HG02973 (cell line): ENCODE results near the gene GRK5.
A peak's percentile ranks its signal among the peaks of the same experiment; 100 is the strongest.

Source experiments
- ATAC-seq: cut with Tn5 transposase; IDR thresholded peaks from one replicate; pipeline ENCODE4 v1.9.1; 2021; ENCODE audit warnings: moderate library complexity; ENCODE audit not compliant: unreplicated experiment

The GRK5 gene

DNA sequence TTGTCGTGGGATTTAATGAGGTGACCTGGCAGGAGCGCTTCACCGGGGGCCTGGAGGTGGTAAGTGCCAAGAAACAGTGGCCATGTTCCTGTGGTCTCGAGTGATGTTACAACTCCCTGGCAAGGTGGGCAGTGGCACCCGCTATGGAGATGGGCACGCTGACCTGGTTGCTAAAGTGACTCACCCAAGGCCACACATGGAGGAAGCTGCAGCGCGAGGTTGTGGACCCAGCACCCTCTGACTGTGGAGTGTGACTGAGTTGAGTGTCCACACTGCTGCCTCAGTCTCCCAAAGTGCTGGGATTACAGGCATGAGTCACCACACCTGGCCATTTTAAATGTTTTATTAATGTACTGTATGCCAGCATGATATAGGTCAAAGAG lies 261.9 kb downstream of the GRK5 start:
- no peak for ATAC-seq

GRCh38 chr10:119469846-119470245 lies 262.5 kb downstream of the GRK5 start:
- no peak for ATAC-seq

GRCh38 chr10:119470920-119471702 lies 263.7 kb downstream of the GRK5 start:
- ATAC-seq, result no peak

DNA sequence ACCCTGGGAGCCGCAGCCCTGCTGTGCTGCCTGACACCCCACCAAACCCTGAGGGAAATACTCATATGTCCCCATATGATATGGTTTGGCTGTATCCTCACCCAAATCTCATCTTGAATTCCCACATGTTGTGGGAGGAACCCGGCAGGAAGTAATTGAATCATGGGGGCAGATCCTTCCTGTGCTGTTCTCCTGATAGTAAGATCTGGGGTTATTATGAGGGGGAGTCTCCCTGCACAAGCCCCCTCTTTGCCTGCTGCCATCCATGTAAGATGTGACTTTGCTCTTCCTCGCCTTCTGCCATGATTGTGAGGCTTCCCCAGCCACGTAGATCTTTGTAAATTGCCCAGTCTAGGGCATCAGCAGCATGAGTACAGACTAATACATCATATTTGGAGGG lies 266.4 kb downstream of the GRK5 start:
- no peak for ATAC-seq

DNA sequence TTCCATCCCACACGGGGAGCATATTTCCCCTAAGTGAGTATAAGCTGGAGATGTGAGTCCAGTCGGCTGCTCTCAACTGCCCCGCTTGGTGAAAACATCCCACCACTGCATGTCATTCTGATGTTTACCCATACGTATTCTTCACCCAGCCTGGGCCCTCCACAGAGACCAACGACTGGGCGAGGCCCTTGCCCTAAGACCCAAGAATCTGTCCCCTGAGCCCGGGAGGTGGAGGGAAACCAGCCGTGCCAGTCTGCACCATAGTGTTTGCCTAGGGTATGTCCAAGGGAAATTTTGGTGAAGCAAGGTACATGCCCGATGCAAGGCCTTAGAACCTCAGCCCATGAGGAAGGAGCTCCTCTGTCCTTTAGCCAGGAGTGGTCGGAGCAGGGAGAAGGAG lies 267.2 kb downstream of the GRK5 start:
- no peak for ATAC-seq

- peak; percentile 46 for ATAC-seq
Observed at GRCh38 chr10:119477444-119477843, 270.1 kb downstream of the GRK5 start.

DNA sequence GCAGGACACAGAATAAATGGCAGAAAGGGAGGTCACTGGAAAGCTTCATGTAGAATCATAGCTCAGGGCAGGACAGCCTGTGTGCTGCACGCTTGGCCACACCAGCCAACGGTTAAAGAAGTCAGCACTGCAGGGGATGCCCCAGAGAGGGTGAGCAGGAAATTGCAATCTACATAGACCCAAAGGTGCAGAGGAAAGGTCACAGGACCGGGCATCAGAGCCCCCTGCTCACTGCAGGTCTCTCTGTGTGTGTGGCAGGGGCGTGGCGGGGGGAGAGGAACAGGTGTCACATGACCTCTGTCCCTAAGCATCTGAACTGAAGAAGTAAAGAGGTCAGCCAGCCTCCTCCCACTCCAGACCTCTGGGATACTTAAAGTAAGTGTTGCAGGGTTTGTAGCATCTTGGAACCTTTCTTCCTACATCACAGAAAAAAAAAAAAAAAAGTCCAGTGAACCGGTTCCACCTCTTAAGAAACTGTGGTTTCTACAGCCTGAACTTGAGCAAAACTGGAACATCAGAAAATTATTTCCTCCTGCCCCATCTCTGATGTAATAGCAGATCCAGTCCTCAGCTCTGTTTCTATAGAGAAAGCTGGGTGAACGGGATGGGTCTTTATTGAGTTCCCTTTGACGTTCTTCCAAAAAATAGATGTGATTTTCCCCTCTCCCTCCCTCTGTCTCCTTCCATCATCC lies 270.9 kb downstream of the GRK5 start:
- ATAC-seq, result peak; percentile 80

- no peak for ATAC-seq
Observed at GRCh38 chr10:119478811-119479341, 271.5 kb downstream of the GRK5 start.

GRCh38 chr10:119479532-119479931 lies 272.2 kb downstream of the GRK5 start:
- no peak for ATAC-seq

- no peak for ATAC-seq
Observed at GRCh38 chr10:119480667-119481066, 273.3 kb downstream of the GRK5 start.

GRCh38 chr10:119481781-119482426 lies 274.5 kb downstream of the GRK5 start:
- no peak for ATAC-seq

DNA sequence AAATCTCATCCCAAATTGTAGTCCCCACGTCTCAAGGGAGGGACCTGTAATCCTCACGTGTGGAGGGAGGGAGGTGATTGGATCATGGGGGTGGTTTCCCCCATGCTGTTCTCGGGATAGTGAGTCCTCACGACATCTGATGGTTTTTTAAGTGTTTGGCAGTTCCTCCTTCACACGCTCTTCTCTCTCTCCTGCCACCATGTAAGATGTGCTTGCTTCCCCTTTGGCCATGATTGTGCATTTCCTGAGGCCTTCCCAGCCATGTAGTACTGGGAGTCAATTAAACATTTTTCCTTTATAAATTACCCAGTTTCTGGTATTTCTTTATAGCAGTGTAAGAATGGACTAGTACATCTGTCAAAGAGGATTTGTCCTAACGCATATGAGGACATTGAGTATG lies 275.6 kb downstream of the GRK5 start:
- no peak for ATAC-seq

GRCh38 chr10:119483839-119484238 lies 276.5 kb downstream of the GRK5 start:
- ATAC-seq, result no peak

- no peak for ATAC-seq
Observed at GRCh38 chr10:119488675-119489074, 281.3 kb downstream of the GRK5 start.

DNA sequence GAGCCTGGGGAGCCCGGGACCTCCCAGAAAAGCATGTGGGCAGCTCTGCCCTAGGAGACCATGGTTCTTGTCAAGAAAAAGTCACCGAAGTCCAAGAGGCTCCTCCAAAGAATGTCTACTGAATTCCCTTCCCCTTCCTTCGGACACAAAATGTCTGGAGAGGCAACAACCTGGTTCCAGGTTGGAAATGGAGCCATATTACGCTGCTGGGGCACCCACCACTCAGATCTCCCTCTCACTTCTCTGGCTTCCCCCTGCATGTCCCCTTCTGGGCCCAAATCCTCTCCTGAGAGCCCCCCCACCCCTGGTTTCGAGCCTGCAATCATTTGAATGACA lies 282.6 kb downstream of the GRK5 start:
- no peak for ATAC-seq

GRCh38 chr10:119491966-119492757 lies 284.8 kb downstream of the GRK5 start:
- no peak for ATAC-seq

DNA sequence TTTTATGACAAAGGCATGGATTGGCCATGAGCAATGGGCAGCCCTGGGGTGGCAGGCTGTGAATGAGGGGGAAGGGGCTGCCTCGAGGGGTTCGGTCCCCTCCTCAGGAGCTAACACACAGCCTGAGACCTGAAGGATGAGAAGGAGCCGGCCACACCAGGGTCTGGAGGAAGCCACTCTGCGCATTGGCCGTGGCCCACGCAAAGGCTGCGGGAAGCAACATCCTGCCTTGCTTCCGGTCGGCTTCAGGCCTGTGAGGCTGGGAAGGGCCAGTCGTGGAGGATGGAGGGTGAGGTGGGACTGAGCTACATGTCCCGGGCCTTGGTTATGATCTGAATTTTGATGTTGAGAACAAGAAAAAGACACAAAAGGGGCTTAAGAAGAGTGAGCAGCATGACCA lies 285.8 kb downstream of the GRK5 start:
- ATAC-seq, result no peak

DNA sequence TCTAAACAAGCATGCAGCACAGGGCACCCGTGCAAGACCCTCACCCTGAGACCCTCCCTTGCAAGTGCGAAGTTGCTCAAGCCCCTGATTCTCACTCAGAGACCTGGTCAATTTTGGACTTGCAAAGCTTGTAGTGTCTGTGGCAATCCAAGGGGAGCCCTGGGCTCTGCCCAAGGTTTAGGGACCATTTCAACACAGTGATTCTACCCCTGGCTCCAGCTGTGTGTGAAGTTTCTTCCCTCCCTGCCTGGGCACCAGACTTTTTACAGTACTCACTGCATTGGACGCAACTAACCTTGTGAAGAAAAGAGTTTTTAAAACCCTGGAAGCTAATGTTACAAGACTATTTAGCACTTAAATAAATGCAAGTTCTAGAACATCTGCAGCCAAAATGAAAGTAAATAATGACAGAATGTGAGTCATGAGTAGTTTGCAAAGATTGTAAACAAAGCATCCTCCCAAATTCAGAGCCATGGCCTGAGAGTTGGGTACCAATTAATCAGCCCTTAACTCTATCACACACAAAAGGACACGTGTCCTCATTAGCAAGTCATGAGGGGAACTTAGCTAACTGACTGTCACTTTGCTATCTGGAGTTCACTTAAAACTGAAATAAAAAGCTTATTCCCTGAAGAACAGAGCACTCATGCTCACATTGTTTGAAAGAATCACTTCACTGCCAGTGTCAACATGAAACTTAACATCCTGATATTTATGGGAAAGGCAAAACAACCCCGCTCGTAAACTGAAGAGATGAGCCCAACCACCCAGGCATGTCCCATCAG lies 287.1 kb downstream of the GRK5 start:
- ATAC-seq, result no peak

- no peak for ATAC-seq
Observed at GRCh38 chr10:119495021-119495505, 287.7 kb downstream of the GRK5 start.

DNA sequence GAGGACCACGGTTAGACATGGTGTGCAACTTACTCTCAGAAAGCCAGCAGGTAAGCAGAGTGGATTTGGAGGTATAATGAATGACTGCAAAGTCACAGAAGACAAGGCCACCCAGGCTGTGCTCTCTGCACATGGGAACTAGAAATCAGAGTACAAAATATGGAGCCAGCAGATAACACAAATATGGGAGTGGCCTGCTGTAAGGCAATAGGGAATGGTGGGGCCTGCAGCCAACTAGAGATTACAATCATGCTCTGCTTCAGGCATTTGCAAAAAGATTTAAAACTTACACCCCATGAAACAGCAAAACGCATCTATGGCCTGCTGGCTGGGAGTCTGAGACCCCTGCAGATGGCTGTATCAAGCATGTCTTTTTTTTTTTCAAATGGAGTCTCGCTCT lies 288.2 kb downstream of the GRK5 start:
- ATAC-seq, result no peak
